GM19372 (cell line): Measurements from ENCODE around the gene FSCN2.
A peak's percentile ranks its signal among the peaks of the same experiment; 100 is the strongest.

Source experiments
- ATAC-seq: cut with Tn5 transposase; IDR thresholded peaks from one replicate; pipeline ENCODE4 v1.9.1; 2021; ENCODE audit warnings: mild to moderate bottlenecking, low read depth, moderate library complexity; ENCODE audit not compliant: unreplicated experiment

The FSCN2 gene, protein sequence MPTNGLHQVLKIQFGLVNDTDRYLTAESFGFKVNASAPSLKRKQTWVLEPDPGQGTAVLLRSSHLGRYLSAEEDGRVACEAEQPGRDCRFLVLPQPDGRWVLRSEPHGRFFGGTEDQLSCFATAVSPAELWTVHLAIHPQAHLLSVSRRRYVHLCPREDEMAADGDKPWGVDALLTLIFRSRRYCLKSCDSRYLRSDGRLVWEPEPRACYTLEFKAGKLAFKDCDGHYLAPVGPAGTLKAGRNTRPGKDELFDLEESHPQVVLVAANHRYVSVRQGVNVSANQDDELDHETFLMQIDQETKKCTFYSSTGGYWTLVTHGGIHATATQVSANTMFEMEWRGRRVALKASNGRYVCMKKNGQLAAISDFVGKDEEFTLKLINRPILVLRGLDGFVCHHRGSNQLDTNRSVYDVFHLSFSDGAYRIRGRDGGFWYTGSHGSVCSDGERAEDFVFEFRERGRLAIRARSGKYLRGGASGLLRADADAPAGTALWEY

DNA sequence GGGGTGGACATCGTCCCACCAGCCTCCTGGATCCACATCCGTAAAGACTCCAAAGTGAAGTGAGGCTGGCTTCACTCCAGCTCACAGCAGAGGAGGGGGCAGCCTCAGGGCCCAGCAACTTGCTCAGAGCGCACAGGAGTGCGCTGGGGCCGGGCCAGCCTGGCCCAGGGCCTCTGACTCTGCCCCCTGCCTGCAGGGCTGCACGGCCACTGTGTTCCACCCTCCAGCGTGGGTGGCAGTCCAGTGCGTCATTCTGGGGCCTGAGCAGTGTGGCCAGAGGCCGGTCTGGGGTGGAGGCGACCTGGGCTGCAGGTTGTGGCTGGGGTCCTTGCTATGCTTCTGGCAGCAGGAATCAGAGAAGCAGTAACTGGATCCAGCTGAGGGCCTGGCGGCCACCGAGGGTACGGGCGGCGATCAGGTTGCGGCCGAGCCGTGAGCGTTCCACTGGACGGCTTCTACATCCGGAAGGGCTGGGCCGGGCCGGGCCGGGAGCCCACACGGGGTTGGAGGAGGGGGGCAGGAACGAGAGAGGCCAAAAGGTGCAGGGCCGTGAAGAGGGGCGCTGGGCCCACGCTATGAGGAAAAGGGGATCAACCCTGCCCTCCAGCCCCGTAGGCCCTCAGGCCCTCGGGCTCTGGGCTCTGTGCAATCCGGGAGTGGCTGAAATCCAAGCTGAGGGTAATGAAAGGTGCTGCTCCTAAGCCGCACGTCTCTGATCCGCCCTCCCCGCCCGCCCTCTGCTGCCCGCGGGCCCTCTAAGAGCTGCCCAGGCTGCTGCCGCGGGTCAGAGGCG is at the start of gene FSCN2:
FSCN2 (plus strand) TSS at position 787 of the 793 bp plus-strand sequence. CDS start 155 bp downstream, outside the sequence.
- ATAC-seq = no peak

- ATAC-seq = no peak
Measured at GRCh38 chr17:81479175-81480071, 48.8 kb upstream of the FSCN2 start.

DNA sequence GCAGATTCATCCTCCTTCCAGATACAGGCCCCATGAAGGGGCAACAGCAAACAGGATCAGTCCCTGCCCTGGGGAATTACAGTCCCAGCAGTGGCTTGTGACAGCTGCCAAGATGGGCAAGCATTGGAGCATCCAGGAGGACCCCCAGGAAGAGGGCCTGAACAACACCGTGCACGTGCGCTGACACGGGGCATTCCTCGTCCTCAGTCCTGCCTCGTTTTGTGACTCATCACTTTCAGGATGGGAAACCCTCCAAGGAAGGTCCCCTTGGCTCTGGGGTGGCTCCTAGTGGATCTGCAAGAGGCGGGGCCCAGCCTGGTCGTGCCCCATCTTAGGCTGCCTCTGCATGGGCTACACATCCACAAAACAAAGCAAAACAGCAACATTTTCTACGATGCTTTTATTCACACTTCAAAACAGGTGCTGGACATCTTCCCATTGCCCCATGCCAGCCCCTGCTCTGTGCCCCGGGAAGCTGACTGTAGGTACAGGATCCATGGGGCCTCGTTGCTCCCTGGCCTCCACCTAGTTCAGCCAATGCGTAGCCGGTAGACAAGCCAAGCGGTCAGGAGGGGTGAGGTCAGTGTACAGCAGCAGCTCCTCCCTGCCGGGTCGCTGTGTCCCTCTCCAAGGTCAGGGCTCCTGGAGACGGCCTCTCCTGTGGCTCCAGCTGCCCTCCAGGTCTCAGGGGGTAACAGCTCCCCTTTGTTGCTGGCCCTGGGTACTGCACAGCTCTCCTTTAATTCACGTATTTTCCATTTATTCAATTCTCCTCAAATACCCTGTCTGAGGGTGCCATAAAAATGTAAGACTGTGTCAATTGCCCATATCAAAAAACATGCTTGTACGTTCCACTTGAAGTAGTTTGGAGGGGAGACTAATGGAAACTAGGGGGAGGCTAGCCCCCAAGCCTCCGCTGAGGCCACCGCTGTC is 47.8 kb upstream of the FSCN2 start:
- ATAC-seq = no peak

GRCh38 chr17:81481073-81481799 is 46.9 kb upstream of the FSCN2 start:
- ATAC-seq = no peak

- ATAC-seq = no peak
Measured at GRCh38 chr17:81481815-81482505, 46.2 kb upstream of the FSCN2 start.

GRCh38 chr17:81482673-81483072 is 45.5 kb upstream of the FSCN2 start:
- ATAC-seq = no peak

DNA sequence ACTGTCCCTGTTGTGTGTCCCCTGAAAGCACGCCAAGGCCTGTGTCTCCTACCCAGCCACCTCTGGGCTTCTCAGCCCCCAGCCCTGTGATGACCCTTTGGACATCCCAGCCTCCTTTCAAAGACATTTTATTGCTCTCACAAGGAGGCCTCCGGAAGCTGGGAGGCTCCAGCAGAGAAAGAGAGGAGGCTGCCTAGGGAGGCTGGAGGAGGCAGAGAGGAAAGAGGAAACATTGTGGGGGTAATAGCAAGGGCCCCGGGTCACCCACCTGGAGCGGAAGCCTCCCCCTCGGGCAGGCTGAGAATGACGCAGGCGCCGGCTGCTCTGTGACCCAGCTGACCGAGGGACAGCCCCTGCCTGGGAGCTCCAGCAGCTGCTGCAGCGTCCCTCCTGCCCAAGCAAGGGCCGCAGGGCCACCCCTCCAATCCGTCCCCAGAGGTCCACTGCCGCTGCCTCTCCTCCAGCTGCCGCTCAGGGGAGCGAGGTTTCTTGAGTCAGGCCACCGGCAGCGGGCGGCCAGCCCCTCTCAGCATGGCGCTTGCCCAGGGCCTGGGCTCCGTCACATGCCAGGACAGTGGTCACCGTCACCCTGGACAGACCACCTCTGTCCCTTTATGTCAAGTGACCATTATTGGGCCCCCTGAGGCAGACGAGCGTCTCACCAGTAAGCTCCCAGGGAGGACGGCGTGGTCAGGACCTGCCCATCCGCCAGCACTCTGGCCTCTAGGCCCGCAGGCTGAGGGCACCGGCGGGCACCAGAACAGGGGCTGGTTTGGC is 44.9 kb upstream of the FSCN2 start:
- no peak for ATAC-seq

DNA sequence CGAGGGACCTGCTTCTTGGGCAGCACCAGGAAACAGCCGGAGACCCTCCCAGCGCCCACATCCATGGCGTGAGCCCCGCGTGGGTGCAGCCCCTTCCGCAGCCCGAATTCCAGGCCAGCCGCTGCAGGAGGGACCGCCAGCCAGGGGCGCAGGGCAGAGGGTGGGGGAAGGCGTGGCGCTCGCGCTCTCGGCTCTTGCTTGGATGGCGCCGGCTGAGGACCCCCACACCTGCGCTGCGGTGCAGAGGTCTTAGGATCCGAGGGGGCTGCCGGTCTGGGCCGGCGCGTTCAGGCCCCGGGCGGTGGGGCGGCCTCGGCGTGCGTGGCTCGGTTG is 44.3 kb upstream of the FSCN2 start:
- no peak for ATAC-seq

DNA sequence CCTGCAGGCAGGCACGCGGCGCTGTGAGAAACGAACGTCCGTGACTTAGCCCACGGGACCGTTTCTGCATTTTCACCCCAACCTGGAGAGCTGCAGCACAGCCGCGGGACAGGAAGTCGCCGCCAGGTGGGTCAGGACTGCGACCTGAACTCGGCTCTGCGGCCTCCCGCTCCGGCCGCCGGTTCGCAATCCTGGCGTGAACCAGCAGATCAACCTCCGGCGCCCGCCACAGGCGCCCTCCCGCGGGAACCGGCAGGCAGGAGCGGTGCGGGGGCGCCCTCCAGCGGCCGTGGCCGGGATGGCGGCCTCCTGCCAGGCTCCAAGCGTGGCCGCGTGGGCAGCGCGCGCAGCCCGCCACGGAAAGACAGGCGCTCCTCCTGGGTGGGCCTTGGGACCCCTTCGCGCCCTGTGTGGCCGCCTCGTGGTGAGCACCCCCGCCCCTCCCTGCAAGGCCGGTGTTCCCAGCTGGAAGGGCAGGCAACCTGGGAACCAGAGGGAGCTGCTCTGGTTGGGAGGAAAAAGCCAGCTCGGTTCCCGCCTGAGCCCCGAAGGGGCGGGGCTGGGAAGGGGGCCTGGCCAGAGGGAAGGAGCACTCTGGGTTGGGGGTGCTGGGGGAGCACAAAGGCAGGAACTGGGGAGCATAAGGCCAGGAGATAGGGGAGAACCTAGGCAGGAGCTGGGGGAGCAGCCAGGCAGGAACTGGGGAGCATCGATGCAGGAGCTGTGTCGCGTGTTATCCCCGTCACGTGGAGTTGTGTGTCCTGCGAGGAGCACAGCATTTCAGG is 43.8 kb upstream of the FSCN2 start:
- peak; percentile 59 for ATAC-seq

DNA sequence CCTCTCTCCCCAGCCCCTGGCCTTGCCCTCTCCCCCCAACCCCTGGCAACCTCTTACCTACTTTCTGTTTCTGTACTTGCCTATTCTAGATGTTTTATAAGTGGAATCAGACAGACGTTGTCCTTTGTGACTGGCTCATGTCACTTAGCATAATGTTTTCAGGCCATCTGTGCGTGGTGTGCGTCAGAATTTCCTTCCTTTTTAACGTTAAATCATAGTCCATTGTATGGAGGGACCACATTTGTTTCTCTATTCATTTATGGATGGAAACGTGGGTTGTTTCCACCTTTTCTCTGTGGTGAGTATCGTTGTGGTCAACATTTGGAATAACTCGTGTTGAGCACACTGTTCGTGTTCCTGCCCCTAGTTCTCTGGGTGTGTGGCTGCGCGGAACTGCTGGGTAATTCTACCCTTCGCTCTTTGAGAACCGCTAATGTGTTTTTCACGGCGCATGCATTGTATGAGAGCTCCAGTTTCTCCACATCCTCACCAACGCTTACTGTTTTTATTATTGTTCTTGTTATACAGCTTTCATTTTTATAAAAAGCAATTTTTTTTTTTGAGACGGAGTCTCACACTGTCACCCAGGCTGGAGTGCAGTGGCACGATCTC is 41.9 kb upstream of the FSCN2 start:
- ATAC-seq = no peak

GRCh38 chr17:81487089-81487486 is 41.1 kb upstream of the FSCN2 start:
- ATAC-seq = no peak

GRCh38 chr17:81487487-81488275 is 40.5 kb upstream of the FSCN2 start:
- no peak for ATAC-seq

GRCh38 chr17:81488276-81488860 is 39.8 kb upstream of the FSCN2 start:
- ATAC-seq = no peak

DNA sequence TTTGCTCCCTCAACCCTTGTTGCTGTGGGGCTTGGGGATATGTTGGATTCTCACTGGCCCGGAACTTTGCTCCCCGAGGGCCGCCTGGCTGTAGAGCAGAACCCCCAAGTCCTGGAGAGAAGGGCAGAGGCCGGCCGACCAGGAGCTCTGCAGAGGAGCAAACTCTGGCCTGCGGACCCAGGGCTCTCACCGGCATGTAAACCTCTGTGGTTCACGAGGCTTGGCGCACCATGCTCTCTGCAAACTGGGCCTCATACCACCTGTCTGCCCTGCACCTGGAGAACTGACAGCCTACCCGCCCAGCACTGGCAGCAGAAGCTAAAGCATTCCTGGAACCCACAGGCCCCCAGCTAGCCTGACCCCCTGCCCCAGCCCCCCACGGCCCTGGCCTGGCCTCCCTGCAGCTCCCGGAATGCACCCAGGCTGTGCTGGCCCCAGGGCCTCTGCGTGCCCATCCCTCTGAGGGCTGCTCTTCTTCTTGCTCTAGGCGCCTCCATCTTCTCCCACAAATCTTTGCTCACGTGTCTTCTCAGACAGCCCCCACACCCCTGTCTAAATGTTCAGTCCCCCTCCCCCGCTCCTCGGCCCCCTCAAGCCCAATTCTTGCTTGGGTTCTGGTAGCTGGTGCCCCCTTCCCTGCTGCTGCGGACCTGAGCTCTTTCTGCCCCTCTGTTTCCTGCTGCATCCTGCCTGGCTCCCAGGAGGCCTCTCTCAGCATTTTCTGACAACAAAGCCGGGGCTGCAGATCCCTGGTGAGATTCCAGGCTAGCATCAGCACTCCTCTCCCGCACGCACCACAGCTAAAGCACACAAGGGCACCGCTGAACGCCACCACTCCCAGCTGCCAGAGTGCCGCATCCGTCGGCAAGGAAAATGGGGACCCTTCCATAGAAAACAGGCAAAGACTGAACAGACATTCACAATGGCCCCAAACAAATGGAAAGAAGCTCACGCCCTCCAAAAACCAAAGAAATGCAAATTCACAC is 38.9 kb upstream of the FSCN2 start:
- ATAC-seq = no peak
